Mucosa of rectum (tissue), 2 donors: ENCODE data around the gene TFRC.
"Not testable (repeated sequence)": the region's sequence is repeated elsewhere in the genome, so short reads cannot be mapped to it uniquely, and the experiment has no call there.

Source experiments
- H3K27ac ChIP-seq, 2 donors: one replicate each; pipeline ENCODE4 v1.7.0; 2013; ENCODE audit warnings: inconsistent platforms in 2 of 2, low read depth in 2 of 2, low read length in 2 of 2
- H3K27me3 ChIP-seq, 2 donors: one replicate each; pipeline ENCODE4 v1.7.0; 2013; ENCODE audit warnings: low read length in 2 of 2; ENCODE audit not compliant: control insufficient read depth in 2 of 2, insufficient read depth in 2 of 2
- H3K36me3 ChIP-seq, 2 donors: one replicate each; pipeline ENCODE4 v1.7.0; 2013; ENCODE audit warnings: low read length in 2 of 2; ENCODE audit not compliant: control insufficient read depth in 2 of 2, insufficient read depth in 2 of 2
- H3K4me1 ChIP-seq, 2 donors: one replicate each; pipeline ENCODE4 v1.7.0; 2013; ENCODE audit warnings: low read length in 2 of 2, mild to moderate bottlenecking in 1 of 2; ENCODE audit not compliant: control insufficient read depth in 2 of 2, insufficient read depth in 2 of 2
- H3K4me3 ChIP-seq, 2 donors: one replicate each; pipeline ENCODE4 v1.7.0; 2013; ENCODE audit warnings: low read length in 2 of 2
- H3K9ac ChIP-seq, 2 donors: one replicate each; pipeline ENCODE4 v1.7.0; 2013; ENCODE audit warnings: low read length in 2 of 2, low read depth in 1 of 2, mild to moderate bottlenecking in 1 of 2
- H3K9me3 ChIP-seq, 2 donors: one replicate each; pipeline ENCODE4 v1.7.0; 2013; ENCODE audit warnings: low read length in 2 of 2; ENCODE audit not compliant: control insufficient read depth in 2 of 2
- donor health status: healthy.
- donor health status: Normal muscosa, but diverticular disease.

Gene TFRC

GRCh38 chr3:196008929-196009328, 73.0 kb downstream of the TFRC start:
- H3K4me3 ChIP-seq = no peak overlapping the region
- no peaks in the 10 kb centered on the region for H3K36me3 ChIP-seq
- H3K9ac ChIP-seq = no peak overlapping the region
- H3K9me3 ChIP-seq = peaks cover 0 to 4% of the 10 kb centered on the region in 2 donors
- H3K27ac ChIP-seq = no peak overlapping the region
- H3K4me1 ChIP-seq = no peaks in the 10 kb centered on the region
- no peaks in the 10 kb centered on the region for H3K27me3 ChIP-seq

GRCh38 chr3:196008387-196008786, 73.5 kb downstream of the TFRC start:
- H3K27ac ChIP-seq = no peak overlapping the region
- H3K36me3 ChIP-seq = no peaks in the 10 kb centered on the region
- no peaks in the 10 kb centered on the region for H3K27me3 ChIP-seq
- H3K9ac ChIP-seq = no peak overlapping the region
- peaks cover 0 to 4% of the 10 kb centered on the region in 2 donors for H3K9me3 ChIP-seq
- no peak overlapping the region for H3K4me3 ChIP-seq
- no peaks in the 10 kb centered on the region for H3K4me1 ChIP-seq

GRCh38 chr3:196007744-196008335, 74.0 kb downstream of the TFRC start:
- no peak overlapping the region for H3K27ac ChIP-seq
- no peaks in the 10 kb centered on the region for H3K4me1 ChIP-seq
- H3K9ac ChIP-seq = no peak overlapping the region
- no peaks in the 10 kb centered on the region for H3K27me3 ChIP-seq
- no peaks in the 10 kb centered on the region for H3K36me3 ChIP-seq
- no peak overlapping the region for H3K4me3 ChIP-seq
- peaks cover 0 to 4% of the 10 kb centered on the region in 2 donors for H3K9me3 ChIP-seq

DNA sequence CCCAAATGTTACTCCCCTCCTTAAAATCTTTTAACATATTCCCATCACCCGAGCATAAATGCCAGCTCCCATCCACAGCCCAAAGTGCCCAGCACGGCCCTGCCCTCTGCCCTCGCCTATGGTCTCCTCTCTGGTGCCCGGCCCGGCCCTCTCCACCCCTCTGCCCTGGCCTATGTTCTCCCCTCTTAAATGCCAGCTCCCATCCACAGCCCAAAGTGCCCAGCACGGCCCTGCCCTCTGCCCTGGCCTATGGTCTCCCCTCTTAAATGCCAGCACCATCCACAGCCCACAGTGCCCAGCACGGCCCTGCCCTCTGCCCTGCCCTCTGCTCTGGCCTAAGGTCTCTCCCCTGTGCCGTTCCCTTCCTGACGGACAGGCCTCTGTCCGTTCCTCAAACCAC, 76.6 kb downstream of the TFRC start:
- H3K4me3 ChIP-seq, H3K9ac ChIP-seq, H3K9me3 ChIP-seq, H3K27ac ChIP-seq, H3K4me1 ChIP-seq, H3K36me3 ChIP-seq, H3K27me3 ChIP-seq: not testable (repeated sequence)

DNA sequence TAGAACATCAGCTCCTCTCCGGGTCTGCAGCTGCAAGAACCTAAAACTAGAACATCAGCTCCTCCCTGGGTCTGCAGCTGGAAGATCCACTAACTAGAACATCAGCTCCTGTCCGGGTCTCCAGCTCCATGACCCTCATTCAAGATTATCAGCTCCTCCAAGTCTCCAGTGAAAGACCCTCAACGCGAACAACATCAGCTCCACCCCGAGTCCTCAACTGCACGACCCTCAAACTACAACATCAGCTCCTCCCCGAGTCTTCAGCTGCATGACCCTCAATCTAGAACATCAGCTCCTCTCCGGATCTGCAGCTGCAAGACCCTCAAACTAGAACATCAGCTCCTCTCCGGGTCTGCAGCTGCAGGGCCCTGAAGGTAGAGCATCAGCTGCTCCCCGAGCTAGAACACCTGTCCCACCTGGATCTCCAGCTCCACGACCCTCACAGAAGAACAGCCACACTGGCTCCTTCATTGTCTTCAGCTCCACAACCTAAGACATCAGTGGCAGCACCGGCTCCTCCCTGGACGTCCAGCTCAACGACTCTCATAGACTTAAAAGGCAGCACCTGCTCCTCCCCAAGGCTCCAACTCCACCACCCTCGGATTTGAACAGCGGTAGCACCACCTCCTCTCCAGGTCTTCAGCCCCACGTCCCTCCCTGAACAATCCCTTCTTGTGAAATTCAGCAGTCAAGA, 77.4 kb downstream of the TFRC start:
- not testable (repeated sequence) for H3K4me3 ChIP-seq, H3K4me1 ChIP-seq, H3K27me3 ChIP-seq, H3K9ac ChIP-seq, H3K9me3 ChIP-seq, H3K36me3 ChIP-seq, H3K27ac ChIP-seq

DNA sequence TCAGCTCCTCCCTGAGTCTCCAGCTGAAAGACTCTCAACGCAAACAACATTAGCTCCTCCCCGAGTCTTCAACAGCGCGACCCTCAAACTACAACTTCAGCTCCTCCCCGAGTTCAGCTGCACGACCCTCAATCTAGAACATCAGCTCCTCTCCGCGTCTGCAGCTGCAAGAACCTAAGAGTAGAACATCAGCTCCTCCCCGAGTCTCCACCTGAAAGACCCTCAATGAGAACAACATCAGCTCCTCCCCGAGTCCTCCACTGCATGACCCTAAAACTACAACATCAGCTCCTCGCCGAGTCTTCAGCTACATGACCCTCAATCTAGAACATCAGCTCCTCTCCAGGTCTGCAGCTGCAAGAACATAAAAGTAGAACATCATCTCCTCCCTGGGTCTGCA, 78.3 kb downstream of the TFRC start:
- no peak overlapping the region for H3K4me3 ChIP-seq
- H3K27ac ChIP-seq = no peak overlapping the region
- no peaks in the 10 kb centered on the region for H3K4me1 ChIP-seq
- H3K36me3 ChIP-seq = no peaks in the 10 kb centered on the region
- no peaks in the 10 kb centered on the region for H3K9me3 ChIP-seq
- no peak overlapping the region for H3K9ac ChIP-seq
- H3K27me3 ChIP-seq = no peaks in the 10 kb centered on the region

DNA sequence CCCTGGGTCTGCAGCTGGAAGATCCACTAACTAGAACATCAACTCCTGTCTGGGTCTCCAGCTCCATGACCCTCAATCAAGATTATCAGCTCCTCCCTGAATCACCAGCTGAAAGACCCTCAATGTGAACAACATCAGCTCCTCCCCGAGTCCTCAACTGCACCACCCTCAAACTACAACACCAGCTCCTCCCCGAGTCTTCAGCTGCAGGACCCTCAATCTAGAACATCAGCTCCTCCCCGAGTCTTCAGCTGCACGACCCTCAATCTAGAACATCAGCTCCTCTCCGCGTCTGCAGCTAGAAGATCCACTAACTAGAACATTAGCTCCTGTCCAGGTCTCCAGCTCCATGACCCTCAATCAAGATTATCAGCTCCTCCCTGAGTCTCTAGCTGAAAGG, 79.2 kb downstream of the TFRC start:
- not testable (repeated sequence) for H3K9ac ChIP-seq, H3K27me3 ChIP-seq, H3K4me3 ChIP-seq, H3K4me1 ChIP-seq, H3K27ac ChIP-seq, H3K9me3 ChIP-seq, H3K36me3 ChIP-seq

DNA sequence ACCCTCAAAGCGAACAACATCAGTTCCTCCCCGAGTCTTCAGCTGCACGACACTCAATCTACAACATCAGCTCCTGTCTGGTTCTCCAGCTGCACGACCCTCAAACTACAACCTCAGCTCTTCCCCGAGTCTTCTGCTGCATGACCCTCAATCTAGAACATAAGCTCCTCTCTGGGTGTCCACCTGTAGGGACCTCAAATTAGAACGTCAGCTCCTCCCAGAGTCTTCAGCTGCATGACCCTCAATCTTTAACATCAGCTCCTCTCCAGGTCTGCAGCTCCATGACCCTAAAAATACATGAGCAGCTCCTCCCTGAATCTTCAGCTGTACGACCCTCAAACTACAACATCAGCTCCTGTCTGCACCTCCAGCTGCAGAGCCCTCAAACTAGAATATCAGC, 80.7 kb downstream of the TFRC start:
- H3K4me1 ChIP-seq, H3K9me3 ChIP-seq, H3K27me3 ChIP-seq, H3K9ac ChIP-seq, H3K4me3 ChIP-seq, H3K27ac ChIP-seq, H3K36me3 ChIP-seq: not testable (repeated sequence)

- H3K36me3 ChIP-seq, H3K27ac ChIP-seq, H3K9me3 ChIP-seq, H3K27me3 ChIP-seq, H3K9ac ChIP-seq, H3K4me3 ChIP-seq, H3K4me1 ChIP-seq: not testable (repeated sequence)
Measured at GRCh38 chr3:196000360-196000950, 81.4 kb downstream of the TFRC start.

GRCh38 chr3:195999896-196000295, 82.0 kb downstream of the TFRC start:
- Histone ChIP-seq H3K27ac (no peak overlapping the region), H3K9me3 (no peaks in the 10 kb centered on the region), H3K9ac (no peak overlapping the region), H3K36me3 (no peaks in the 10 kb centered on the region), H3K4me3 (no peak overlapping the region), H3K4me1 (no peaks in the 10 kb centered on the region), H3K27me3 (no peaks in the 10 kb centered on the region)
